H1 (cell line): Measurements from ENCODE around the gene HLF. TPM values are rescaled to one million over a fixed set of nuclear protein-coding genes. Genes with fewer than 3 reads are reported as not detected.

Experiments used
- CTCF ChIA-PET: fragments of 300-600 bp; sonication (Branson Sonifier 250); formaldehyde crosslinking; loops from one replicate; lab custom pipeline; 2021; ENCODE audit not compliant: partially characterized antibody; lab: Charles Lee
- POLR2A ChIA-PET: fragments of 300-600 bp; sonication (Branson Sonifier 250); formaldehyde crosslinking; loops from one replicate; lab custom pipeline; 2021; ENCODE audit warnings: inconsistent platforms; ENCODE audit not compliant: partially characterized antibody; lab: Charles Lee
- DNase-seq, 2 experiments: peaks; one replicate each; pipeline versions ENCODE4 v3.0.0 to v3.0.0-alpha.2; 2010 to 2022; ENCODE audit warnings: low spot score in 2 of 2, low read depth in 1 of 2, mixed read lengths in 1 of 2
- FAIRE-seq: peaks from 2 replicates; lab custom pipeline; 2011; peaks lifted over from hg19 to GRCh38; lab: Jason Lieb, UNC
- H2AFZ ChIP-seq: 2 replicates; pipeline ENCODE4 v1.8.1; 2012; ENCODE audit warnings: low read length, inconsistent platforms
- H2AK5ac ChIP-seq: 2 replicates; pipeline ENCODE4 v1.6.1; 2013; ENCODE audit warnings: low read depth, low read length
- H2BK120ac ChIP-seq: replicated peaks from 2 replicates; pipeline ENCODE3; 2013; ENCODE audit warnings: low read depth, low read length, inconsistent platforms
- H2BK12ac ChIP-seq: 2 replicates; pipeline ENCODE4 v1.6.1; 2013; ENCODE audit warnings: low read depth, low read length
- H2BK15ac ChIP-seq: 2 replicates; pipeline ENCODE4 v1.6.1; 2013; ENCODE audit warnings: low read length
- H2BK20ac ChIP-seq: 2 replicates; pipeline ENCODE4 v1.6.1; 2013; ENCODE audit warnings: low read length
- H2BK5ac ChIP-seq: 2 replicates; pipeline ENCODE4 v1.6.1; 2013; ENCODE audit warnings: low read depth, low read length
- H3K14ac ChIP-seq: 2 replicates; pipeline ENCODE4 v1.6.1; 2013; ENCODE audit warnings: inconsistent platforms; ENCODE audit not compliant: insufficient read length
- H3K18ac ChIP-seq: 2 replicates; pipeline ENCODE4 v1.6.1; 2013; ENCODE audit warnings: low read length; ENCODE audit errors: extremely low read depth
- H3K23ac ChIP-seq: 2 replicates; pipeline ENCODE4 v1.6.1; 2013; ENCODE audit warnings: inconsistent platforms; ENCODE audit not compliant: insufficient read length
- H3K23me2 ChIP-seq: 2 replicates; pipeline ENCODE4 v1.6.1; 2013; ENCODE audit warnings: low read depth, low read length
- H3K27ac ChIP-seq: 2 replicates; pipeline ENCODE4 v1.6.1; 2011; ENCODE audit warnings: low read depth, low read length, inconsistent platforms
- H3K27me3 ChIP-seq, 4 experiments: replicated peaks in 1 of 4; 1 replicate in 1 of 4; 2 replicates in 3 of 4; pipeline versions ENCODE4 v1.6.1 to v1.8.1; 2011 to 2013; ENCODE audit warnings: low read length in 3 of 4, mild to moderate bottlenecking in 3 of 4, inconsistent platforms in 2 of 4, mixed read lengths in 2 of 4, moderate library complexity in 1 of 4; ENCODE audit not compliant: control insufficient read depth in 3 of 4, insufficient read depth in 3 of 4; ENCODE audit errors: extremely low read depth in 1 of 4
- H3K36me3 ChIP-seq, 4 experiments: 2 replicates each; pipeline versions ENCODE4 v1.6.1 to v1.8.1; 2011 to 2013; ENCODE audit warnings: mild to moderate bottlenecking in 4 of 4, low read length in 3 of 4, moderate library complexity in 2 of 4, control low read depth in 1 of 4, inconsistent platforms in 1 of 4; ENCODE audit not compliant: insufficient read depth in 4 of 4, control insufficient read depth in 2 of 4
- H3K4ac ChIP-seq: replicated peaks from 2 replicates; pipeline ENCODE3; 2013; ENCODE audit warnings: low read length, low read depth, mixed read lengths, inconsistent platforms; ENCODE audit not compliant: insufficient read length
- H3K4me1 ChIP-seq, 4 experiments: replicated peaks in 1 of 4; 1 replicate in 1 of 4; 2 replicates in 3 of 4; pipeline versions ENCODE4 v1.6.1 to v1.8.1; 2011 to 2013; ENCODE audit warnings: low read length in 3 of 4, inconsistent platforms in 2 of 4, mixed read lengths in 1 of 4; ENCODE audit not compliant: insufficient read depth in 4 of 4, control insufficient read depth in 3 of 4
- H3K4me2 ChIP-seq, 2 experiments: 2 replicates each; pipeline versions ENCODE4 v1.6.1 to v1.8.1; 2011 to 2013; ENCODE audit warnings: low read depth in 2 of 2, low read length in 2 of 2, control low read depth in 1 of 2, inconsistent platforms in 1 of 2, mild to moderate bottlenecking in 1 of 2; ENCODE audit not compliant: insufficient read depth in 1 of 2
- H3K4me3 ChIP-seq, 4 experiments: fragments of 200-600, 300-600 bp in 1 of 4; sonication (generic), shearing (Covaris generic), sonication (Bioruptor Twin) in 1 of 4; 2 replicates each; pipeline versions ENCODE4 v1.5.1 to v1.8.1; 2011 to 2016; ENCODE audit warnings: low read length in 4 of 4, low read depth in 3 of 4, control low read depth in 2 of 4, inconsistent platforms in 2 of 4, mild to moderate bottlenecking in 2 of 4, mixed read lengths in 1 of 4, moderate library complexity in 1 of 4; ENCODE audit not compliant: insufficient read depth in 2 of 4; ENCODE audit errors: extremely low read depth in 1 of 4
- H3K56ac ChIP-seq: replicated peaks from 2 replicates; pipeline ENCODE3; 2013; ENCODE audit warnings: low read depth, mild to moderate bottlenecking, mixed read lengths, low read length, inconsistent platforms; ENCODE audit not compliant: insufficient read length
- H3K79me1 ChIP-seq: 2 replicates; pipeline ENCODE4 v1.6.1; 2013; ENCODE audit warnings: low read depth, low read length, control low read depth
- H3K79me2 ChIP-seq, 2 experiments: 2 replicates each; pipeline versions ENCODE4 v1.6.1 to v1.8.1; 2012 to 2013; ENCODE audit warnings: low read length in 2 of 2, mild to moderate bottlenecking in 2 of 2, inconsistent platforms in 1 of 2; ENCODE audit not compliant: insufficient read depth in 2 of 2, control insufficient read depth in 1 of 2
- H3K9ac ChIP-seq, 4 experiments: replicated peaks in 1 of 4; 1 replicate in 1 of 4; 2 replicates in 3 of 4; pipeline versions ENCODE4 v1.6.1 to v1.8.1; 2011 to 2013; ENCODE audit warnings: low read depth in 3 of 4, low read length in 3 of 4, control low read depth in 2 of 4, mild to moderate bottlenecking in 2 of 4, moderate library complexity in 2 of 4, inconsistent platforms in 1 of 4; ENCODE audit errors: extremely low read depth in 1 of 4
- H3K9me3 ChIP-seq, 2 experiments: 2 replicates each; pipeline versions ENCODE4 v1.6.1 to v1.8.1; 2012 to 2013; ENCODE audit warnings: mild to moderate bottlenecking in 2 of 2, moderate library complexity in 2 of 2, control low read depth in 1 of 2, inconsistent platforms in 1 of 2, low read depth in 1 of 2, low read length in 1 of 2, mixed read lengths in 1 of 2; ENCODE audit not compliant: insufficient read depth in 2 of 2
- H4K20me1 ChIP-seq, 2 experiments: replicated peaks in 1 of 2; 2 replicates each; pipeline versions ENCODE3 to v1.8.1; 2011 to 2013; ENCODE audit warnings: inconsistent platforms in 2 of 2, low read length in 2 of 2, mild to moderate bottlenecking in 1 of 2; ENCODE audit not compliant: insufficient read depth in 2 of 2, control insufficient read depth in 1 of 2
- H4K5ac ChIP-seq: 2 replicates; pipeline ENCODE4 v1.6.1; 2013; ENCODE audit warnings: low read length, low read depth, mixed read lengths, inconsistent platforms; ENCODE audit not compliant: insufficient read length
- H4K8ac ChIP-seq: 2 replicates; pipeline ENCODE4 v1.8.0; 2013; ENCODE audit warnings: mild to moderate bottlenecking, moderate library complexity, low read length, inconsistent platforms; ENCODE audit not compliant: insufficient read depth; ENCODE audit errors: extremely low read depth
- H4K91ac ChIP-seq: replicated peaks from 2 replicates; pipeline ENCODE3; 2013; ENCODE audit warnings: low read length, mixed read lengths, inconsistent platforms; ENCODE audit not compliant: insufficient read length
- BCL11A ChIP-seq, 2 experiments: IDR thresholded peaks; one replicate each; pipeline ENCODE4 v1.6.1; 2011; ENCODE audit warnings: low read depth in 2 of 2, low read length in 2 of 2, mild to moderate bottlenecking in 2 of 2
- CHD2 ChIP-seq: IDR thresholded peaks from 2 replicates; pipeline ENCODE4 v1.6.1; 2012; ENCODE audit warnings: low read length, improper control_type of control experiment
- CTBP2 ChIP-seq: IDR thresholded peaks from 2 replicates; pipeline ENCODE4 v1.7.0; 2011; ENCODE audit warnings: borderline replicate concordance, mild to moderate bottlenecking, moderate library complexity, mixed read lengths, low read length; ENCODE audit not compliant: insufficient read depth, insufficient read length
- EZH2 ChIP-seq: fragments of 200-600 bp; sonication (generic); IDR thresholded peaks from 2 replicates; pipeline ENCODE4 v1.7.1; 2012; ENCODE audit warnings: low read depth, mild to moderate bottlenecking, moderate library complexity, low read length, inconsistent platforms; ENCODE audit not compliant: severe bottlenecking
- MAX ChIP-seq: IDR thresholded peaks from 2 replicates; pipeline ENCODE4 v1.6.1; 2012; ENCODE audit warnings: inconsistent platforms
- SIRT6 ChIP-seq: IDR thresholded peaks from one replicate; pipeline ENCODE4 v1.7.1; 2012; ENCODE audit warnings: low read length, inconsistent platforms
- SP1 ChIP-seq: IDR thresholded peaks from 2 replicates; pipeline ENCODE4 v1.6.1; 2011; ENCODE audit warnings: low read depth, low read length
- TAF1 ChIP-seq: IDR thresholded peaks from 2 replicates; pipeline ENCODE4 v1.6.1; 2011; ENCODE audit warnings: mild to moderate bottlenecking, low read depth, low read length
- polyA plus RNA-seq, 7 experiments: library from polyadenylated mRNA; depleted of rRNA in 3 of 7; stranded (reverse) in 5 of 7; unstranded in 2 of 7; fragments of >200 nt in 5 of 7; fragments of 200-250 nt in 2 of 7; gene quantifications; 1 replicate in 5 of 7; 2 replicates in 1 of 7; 4 replicates in 1 of 7; pipeline versions ENCODE4 v1.2.1 to v1.2.3, GENCODE V29; 2011 to 2013; ENCODE audit warnings: missing spikeins in 2 of 7, mixed read lengths in 2 of 7
- total RNA-seq: library from RNA; stranded (reverse); fragmentation: NEBNext Ultra II Directional; extraction: Animal tissue kit (Norgen Biotek cat#: 25700); gene quantifications from 2 replicates; pipeline ENCODE4 v1.2.1, GENCODE V29; 2021
- TF ChIP-seq, protein P1 (sequence below): IDR thresholded peaks from 2 replicates; pipeline ENCODE4 v1.6.1; 2012; ENCODE audit warnings: low read length, inconsistent platforms

HLF gene
- total and polyA plus RNA-seq, 2 of the 8 experiments (the other 6 are each of a cell fraction or from before 2014, with no cell fraction given), result 0.39 to 0.60 TPM

DNA sequence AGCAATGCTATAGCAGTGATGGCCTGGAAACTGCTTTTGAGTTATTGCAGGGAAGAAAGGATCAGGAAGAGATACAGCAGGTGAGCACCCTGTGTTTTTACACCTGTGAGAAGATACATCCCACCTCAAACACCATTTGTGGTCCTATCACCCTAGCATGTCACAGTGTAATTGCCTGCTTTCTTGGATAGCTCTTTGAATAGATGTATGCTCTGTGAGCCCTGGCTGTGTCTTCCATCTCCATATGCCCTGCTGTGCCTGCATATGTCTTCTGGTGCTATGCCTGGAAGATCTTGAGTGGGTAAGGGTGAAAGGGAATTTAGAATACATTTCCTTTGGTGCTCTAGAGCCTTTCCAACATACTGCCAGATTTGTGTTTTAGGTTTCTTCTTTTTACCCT, 15.5 kb downstream of the HLF start:
- no peaks in the 10 kb centered on the region for H3K27me3 ChIP-seq
- peaks cover 0 to 5% (median 0%) of the 10 kb centered on the region in 4 experiments; a peak in 1 of 7 replicates for H3K4me1 ChIP-seq
- H2BK5ac ChIP-seq, result no peak overlapping the region
- no peak overlapping the region for H2BK120ac ChIP-seq
- H2BK20ac ChIP-seq, result no peak overlapping the region
- FAIRE-seq, result no peak
- POLR2A ChIA-PET, result no interaction called here
- no peaks in the 10 kb centered on the region for H3K36me3 ChIP-seq
- no peak overlapping the region for H3K4me3 ChIP-seq
- H3K9ac ChIP-seq, result no peak overlapping the region
- H3K23ac ChIP-seq, result no peak overlapping the region
- H2AK5ac ChIP-seq, result no peak overlapping the region
- no peak overlapping the region for H3K4ac ChIP-seq
- no peak overlapping the region for H3K14ac ChIP-seq
- H4K8ac ChIP-seq, result no peak overlapping the region
- no peak overlapping the region for H2AFZ ChIP-seq
- H3K23me2 ChIP-seq, result no peaks in the 10 kb centered on the region
- no peaks in the 10 kb centered on the region for H3K9me3 ChIP-seq
- CTCF ChIA-PET, result interaction anchor here (0.6 kb wide), 1 partner anchor 198 kb away, joined by 3 read pairs; no protein-coding TSS in a partner anchor
- no peak overlapping the region for H3K4me2 ChIP-seq
- no peak for TF ChIP-seq TAF1
- no peak for TF ChIP-seq CHD2
- no peak for TF ChIP-seq BCL11A (IDR thresholded peaks at IDR 0.05; ENCODE audit: low read depth in 2 of 2, low read length in 2 of 2)
- no peak for TF ChIP-seq SP1
- TF ChIP-seq, protein P1, sequence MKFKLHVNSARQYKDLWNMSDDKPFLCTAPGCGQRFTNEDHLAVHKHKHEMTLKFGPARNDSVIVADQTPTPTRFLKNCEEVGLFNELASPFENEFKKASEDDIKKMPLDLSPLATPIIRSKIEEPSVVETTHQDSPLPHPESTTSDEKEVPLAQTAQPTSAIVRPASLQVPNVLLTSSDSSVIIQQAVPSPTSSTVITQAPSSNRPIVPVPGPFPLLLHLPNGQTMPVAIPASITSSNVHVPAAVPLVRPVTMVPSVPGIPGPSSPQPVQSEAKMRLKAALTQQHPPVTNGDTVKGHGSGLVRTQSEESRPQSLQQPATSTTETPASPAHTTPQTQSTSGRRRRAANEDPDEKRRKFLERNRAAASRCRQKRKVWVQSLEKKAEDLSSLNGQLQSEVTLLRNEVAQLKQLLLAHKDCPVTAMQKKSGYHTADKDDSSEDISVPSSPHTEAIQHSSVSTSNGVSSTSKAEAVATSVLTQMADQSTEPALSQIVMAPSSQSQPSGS, result no peak
- TF ChIP-seq CTBP2, result no peak
- TF ChIP-seq SIRT6, result no peak
- TF ChIP-seq EZH2, result no peak
- no peak for TF ChIP-seq MAX
- H3K79me1 ChIP-seq, result no peaks in the 10 kb centered on the region
- H2BK12ac ChIP-seq, result no peak overlapping the region
- no peak overlapping the region for H3K56ac ChIP-seq
- H4K91ac ChIP-seq, result no peak overlapping the region
- no peak overlapping the region for H4K5ac ChIP-seq
- no peak overlapping the region for H3K27ac ChIP-seq
- DNase-seq, result no peak
- H3K79me2 ChIP-seq, result no peaks in the 10 kb centered on the region
- no peak overlapping the region for H3K18ac ChIP-seq
- no peak overlapping the region for H2BK15ac ChIP-seq
- no peaks in the 10 kb centered on the region for H4K20me1 ChIP-seq
